ENCODE data around the gene SLC11A2.
"Not testable (repeated sequence)": the region's sequence is repeated elsewhere in the genome, so short reads cannot be mapped to it uniquely, and the experiment has no call there.

SLC11A2 gene

DNA sequence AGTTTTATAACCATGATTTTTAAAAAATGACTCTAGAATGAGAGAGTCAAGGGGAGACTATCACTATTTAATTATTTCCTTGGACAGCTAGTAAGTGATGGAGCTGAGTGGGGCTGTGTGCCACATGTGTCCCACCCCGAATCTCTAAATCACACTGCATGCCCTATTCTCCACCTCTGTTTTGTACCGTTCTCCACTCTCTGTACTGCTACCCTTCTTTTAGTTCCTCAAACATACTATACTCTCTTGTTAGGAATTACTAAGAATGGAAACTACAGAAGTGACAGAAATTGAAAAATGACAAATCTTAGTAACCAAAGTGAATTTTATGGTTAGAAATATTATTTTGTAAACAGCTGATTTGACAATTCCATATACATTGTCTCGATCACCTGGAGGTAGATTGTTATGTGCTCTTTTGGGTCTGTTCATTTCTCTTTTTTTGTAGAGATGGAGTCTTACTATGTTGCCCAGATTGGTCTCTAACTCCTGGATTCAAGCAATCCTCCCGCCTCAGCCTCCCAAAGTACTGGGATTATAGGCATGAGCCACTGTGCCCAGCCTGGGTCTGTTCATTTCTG, 35.9 kb downstream of the SLC11A2 start:
- no peak for DNase-seq (ENCODE audit: low read depth in 2 of 2)

- no peak for DNase-seq (ENCODE audit: low read depth in 2 of 2)
Observed at GRCh38 chr12:50988871-50989270, 37.3 kb downstream of the SLC11A2 start.

- no peak for DNase-seq (ENCODE audit: low read depth in 2 of 2)
Observed at GRCh38 chr12:50988051-50988450, 38.1 kb downstream of the SLC11A2 start.

GRCh38 chr12:50986966-50987737, 39.0 kb downstream of the SLC11A2 start:
- DNase-seq (ENCODE audit: low read depth in 2 of 2) = no peak

DNA sequence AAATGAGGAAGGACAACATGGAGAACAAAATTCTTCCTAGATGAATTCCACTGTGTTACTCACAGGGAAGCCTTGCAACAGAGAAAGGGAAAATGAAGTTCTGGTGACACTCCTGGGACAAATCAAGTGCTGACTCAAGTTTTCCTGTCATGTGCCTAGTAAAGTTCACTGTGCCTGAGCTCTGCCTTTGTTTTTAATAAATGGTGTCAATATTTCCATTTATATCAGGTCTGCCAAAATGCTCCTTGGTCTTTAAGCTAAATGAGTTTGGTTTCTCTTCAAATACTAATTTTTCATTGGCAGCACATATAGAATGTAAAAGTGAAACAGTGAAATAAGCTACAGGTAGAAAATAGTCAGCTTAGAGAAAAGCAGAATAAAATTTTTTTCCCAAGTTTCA, 40.9 kb downstream of the SLC11A2 start:
- DNase-seq (ENCODE audit: low read depth in 2 of 2) = no peak

DNA sequence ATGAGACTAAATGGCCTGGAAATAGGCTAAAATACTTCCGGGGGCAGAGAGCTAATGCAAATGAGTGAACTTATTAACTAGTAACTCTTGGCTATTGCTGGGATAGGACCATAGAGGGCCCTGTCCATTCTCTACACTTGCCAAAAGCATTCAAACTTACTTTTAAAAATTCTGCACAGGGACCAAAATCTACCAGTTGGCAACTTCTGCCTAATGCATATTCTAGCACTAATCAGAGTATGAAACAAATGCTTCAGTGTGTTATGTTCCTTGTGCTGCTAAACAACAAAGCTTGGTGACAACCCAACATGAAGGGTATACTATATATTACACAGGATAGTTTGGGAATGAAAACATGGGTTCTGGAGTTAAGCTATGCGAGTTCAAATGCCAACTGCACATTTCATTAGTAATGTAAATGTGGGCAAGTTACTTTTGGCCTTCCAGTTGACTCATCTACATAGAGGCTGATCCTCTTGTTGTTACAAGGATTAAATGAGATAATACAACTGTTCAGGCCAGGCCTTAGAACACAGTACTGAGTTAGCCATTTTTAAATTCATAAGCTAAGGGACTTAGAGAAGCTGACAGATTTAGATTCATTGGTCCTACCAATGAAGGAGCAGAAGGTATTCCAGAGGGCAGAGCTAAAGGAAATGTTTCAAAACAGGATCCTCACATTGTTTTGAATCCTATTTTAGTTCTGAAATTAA, 41.4 kb downstream of the SLC11A2 start:
- no peak for DNase-seq (ENCODE audit: low read depth in 2 of 2)

DNA sequence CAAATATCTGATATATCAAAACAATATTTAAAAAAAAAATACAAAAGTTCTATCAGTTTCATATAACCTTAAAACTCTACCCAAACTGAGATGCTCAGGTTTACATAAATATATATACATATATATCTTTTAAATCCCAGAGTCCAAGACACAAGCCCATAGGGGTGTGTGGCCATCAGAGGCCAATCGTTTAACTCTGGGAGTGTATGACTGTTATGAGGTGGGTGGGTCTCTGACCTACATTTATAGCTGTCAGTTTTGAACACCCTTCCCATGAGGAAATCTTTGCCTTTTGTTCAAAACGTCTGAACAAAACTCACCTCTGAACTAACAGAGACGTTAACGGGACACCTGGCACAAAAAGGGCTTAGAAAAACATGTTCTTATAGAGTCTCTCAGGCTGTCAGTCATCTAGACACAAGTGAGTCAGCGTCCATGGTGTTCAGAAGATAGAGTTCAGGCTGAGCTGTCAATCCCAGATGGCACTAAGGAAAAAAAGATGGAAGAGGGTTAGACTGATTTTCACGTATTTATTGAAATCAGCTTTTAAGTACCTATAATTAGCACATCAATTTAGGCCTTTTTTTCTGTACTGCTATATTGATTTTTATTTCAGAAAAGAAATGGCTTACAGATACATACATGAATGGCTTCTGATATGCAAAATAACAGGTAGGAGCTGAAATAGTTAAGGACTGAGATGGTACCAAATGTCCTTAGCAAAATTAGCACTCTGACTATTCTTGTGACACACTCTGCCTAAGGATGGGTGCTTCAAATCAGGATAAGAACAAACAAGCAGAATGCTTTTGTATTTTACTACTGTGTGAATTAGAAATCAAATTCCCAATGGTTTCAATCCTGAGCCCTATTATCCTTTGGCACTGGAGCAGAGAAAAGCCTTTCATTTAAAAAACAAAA, 44.6 kb downstream of the SLC11A2 start:
- DNase-seq (ENCODE audit: low read depth in 2 of 2) = no peak

- DNase-seq (ENCODE audit: low read depth in 2 of 2) = no peak
Observed at GRCh38 chr12:50980545-50980944, 45.6 kb downstream of the SLC11A2 start.

DNA sequence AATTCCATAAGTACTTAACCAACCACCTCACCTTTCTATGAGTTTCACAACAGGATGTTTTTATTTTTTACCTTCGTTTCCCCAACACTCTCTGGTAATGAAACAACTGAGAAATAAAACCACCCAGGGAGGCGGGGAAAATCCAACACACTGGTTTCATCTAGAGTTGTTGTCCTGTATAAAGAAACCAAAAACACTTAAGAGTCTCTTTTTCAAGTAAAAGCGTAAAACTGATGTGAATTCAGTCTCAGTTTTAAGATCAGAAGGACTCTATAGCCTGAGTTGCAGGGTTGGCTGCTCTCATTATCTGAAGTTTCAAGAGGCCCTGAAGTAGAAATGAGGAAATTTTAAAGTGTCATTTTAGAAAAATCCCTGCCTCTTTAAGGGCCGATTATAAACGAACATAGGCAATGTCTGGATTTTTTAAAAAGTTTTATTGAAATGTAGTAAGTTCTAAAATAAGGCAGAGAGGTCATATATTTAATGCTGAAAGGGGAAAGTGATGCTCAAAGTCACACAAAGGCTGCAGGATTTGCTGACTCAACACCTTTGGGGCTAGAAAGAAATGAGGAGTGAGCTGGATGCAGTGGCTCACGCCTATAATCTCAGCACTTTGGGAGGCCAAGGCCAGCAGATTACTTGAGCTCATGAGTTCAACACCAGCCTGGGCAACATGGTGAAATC, 46.7 kb downstream of the SLC11A2 start:
- no peak for DNase-seq (ENCODE audit: low read depth in 2 of 2)

DNA sequence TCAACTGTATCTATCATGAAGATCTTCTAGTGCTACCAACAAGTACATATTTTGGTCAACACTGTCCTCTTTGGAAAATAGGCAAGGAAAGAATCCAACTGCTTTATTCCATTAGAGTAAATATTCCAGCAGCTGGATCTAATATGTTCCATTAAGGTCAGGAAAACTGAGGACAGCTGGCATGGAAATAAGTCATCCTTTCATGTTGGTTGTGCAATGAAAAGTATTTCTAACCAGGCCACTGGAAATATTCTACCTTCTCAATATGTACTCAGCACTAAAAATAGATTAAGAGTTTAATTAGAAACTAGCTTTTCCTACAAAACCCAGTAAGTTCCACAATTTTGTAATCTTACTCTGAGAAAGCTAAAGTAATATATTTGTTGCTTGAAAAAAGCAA, 54.2 kb downstream of the SLC11A2 start:
- no peak for DNase-seq (ENCODE audit: low read depth in 2 of 2)

- DNase-seq (ENCODE audit: low read depth in 2 of 2) = no peak
Observed at GRCh38 chr12:50964432-50964831, 61.8 kb downstream of the SLC11A2 start.

- no peak for DNase-seq (ENCODE audit: low read depth in 2 of 2)
Observed at GRCh38 chr12:50961708-50962107, 64.5 kb downstream of the SLC11A2 start.

- no peak for DNase-seq (ENCODE audit: low read depth in 2 of 2)
Observed at GRCh38 chr12:50960130-50960529, 66.1 kb downstream of the SLC11A2 start.

DNA sequence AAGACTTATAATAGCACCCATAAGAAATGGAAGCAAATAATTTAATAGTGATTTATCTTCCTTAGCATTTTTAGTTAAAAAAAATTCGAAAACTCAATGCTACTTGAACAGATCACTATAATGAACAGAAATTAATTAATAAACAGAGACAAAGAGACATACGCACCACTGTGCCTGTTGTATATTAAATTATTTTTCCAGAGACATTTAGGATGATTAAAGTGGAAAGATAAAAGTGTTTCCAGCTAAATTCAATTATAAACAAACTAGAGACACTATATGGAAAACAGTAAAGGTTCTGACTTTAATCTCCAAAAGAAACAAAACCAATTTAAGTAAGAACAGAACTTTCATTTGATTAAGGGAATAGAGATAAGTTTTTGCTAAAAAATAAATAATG, 70.5 kb downstream of the SLC11A2 start:
- DNase-seq (ENCODE audit: low read depth in 2 of 2) = no peak

GRCh38 chr12:50955288-50955687, 70.9 kb downstream of the SLC11A2 start:
- no peak for DNase-seq (ENCODE audit: low read depth in 2 of 2)

DNA sequence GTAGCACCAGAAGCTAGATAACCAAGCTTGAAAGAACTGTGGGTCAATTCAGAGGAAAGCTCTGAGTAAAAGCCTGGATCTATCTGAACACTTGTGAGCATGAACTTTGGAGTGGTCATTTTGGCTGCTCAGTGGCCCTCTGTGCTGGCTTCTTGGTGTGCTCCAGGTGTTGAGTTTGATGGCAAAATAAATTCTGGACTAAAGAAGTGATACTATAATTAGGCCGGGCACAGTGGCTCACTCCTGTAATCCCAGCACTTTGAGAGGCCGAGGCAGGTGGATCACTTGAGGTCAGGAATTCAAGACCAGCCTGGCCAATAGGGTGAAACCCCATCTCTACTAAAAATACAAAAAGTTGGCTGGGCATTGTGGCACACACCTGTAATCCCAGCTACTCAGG, 71.4 kb downstream of the SLC11A2 start:
- not testable (repeated sequence) for DNase-seq (ENCODE audit: low read depth in 2 of 2)

DNA sequence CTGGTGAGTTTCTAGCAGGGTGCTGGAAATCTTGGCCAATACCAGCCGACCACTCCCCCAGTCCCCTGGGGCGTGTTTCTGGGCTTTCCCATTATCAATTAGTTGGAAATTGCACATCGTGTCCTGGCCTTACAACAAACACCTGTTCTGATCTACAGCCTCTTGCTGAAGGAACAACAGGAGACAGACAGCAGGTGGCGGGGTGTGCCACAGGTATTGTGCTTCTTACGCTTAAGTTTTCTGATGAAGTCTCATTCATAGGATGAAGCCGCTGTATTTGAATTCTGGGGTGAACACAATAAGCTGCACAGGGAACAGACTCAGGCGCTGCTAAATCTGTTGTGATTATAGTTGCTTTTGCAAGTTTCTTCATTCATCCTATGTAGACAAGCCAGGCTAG, 73.1 kb downstream of the SLC11A2 start:
- DNase-seq (ENCODE audit: low read depth in 2 of 2) = no peak

GRCh38 chr12:50952510-50952909, 73.7 kb downstream of the SLC11A2 start, which contains the start of gene HIGD1C:
HIGD1C (plus strand) TSS chr12:50952544; CDS start chr12:50953999, 1,455 bp downstream.
- DNase-seq (ENCODE audit: low read depth in 2 of 2) = no peak

GRCh38 chr12:50951112-50951511, 75.1 kb downstream of the SLC11A2 start:
- no peak for DNase-seq (ENCODE audit: low read depth in 2 of 2)

GRCh38 chr12:50949801-50950302, 76.3 kb downstream of the SLC11A2 start:
- no peak for DNase-seq (ENCODE audit: low read depth in 2 of 2)

GRCh38 chr12:50948798-50949197, 77.4 kb downstream of the SLC11A2 start:
- DNase-seq (ENCODE audit: low read depth in 2 of 2) = no peak
